ENCODE measurements around the gene SLCO4A1. TPM values are rescaled to one million over a fixed set of nuclear protein-coding genes. Genes with fewer than 3 reads are reported as not detected.

The SLCO4A1 gene
- total RNA-seq, 1 experiment from 2014 or later = 27.0 TPM

DNA sequence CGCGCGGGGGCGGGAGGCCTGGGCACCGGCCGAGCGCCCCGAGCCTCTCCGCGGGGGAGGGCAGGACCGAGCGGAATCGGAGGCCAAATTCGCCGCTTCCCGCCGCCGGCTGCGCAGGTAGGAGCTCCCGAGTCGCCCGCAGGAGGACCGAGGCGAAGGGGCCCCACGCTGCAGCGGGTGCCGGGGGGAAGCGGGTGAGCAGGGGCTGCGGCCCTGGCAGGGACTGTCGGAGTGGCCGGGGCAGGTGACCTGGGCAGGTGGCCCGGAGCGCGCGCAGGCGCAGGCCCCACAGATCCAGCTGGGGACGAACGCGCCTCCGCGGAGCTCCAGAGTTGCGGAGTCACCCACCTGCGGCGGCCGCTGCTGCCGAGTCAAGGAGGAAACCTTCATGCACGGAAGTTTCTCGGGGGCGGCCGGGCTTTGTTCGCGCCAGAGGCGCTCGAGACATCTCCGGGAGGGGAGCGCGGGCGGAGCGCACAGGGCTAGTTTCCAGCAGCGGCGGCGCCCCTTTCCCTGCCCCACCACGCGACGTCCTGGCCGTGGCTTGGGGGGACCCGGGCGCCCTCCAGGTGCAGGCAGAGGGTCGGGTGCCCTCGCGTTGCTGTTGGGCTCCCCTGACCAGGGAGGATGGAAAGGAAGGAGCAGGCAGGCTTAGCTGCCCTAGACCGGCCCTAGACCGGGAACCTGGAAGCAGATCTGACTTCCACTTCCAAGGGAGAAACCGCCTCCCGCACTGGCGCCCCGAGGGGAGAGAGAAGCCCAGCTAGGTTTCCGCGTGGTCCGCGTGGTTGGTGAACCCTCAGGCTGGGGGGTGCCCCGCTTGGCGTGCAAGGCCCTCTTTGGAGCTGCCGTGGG lies 590 bp downstream of the SLCO4A1 start:
- POLR2A ChIA-PET = interaction anchor here (0.7 to 4.6 kb wide), 25 partner anchors 9 to 285 kb away, joined by 3 to 100 read pairs (median 5); partner anchors contain the start of genes CABLES2, MRGBP and RPS21
- DNase-seq (ENCODE audit: unreplicated experiment) = peak; percentile 23
- H3K36me3 Mint-ChIP-seq (ENCODE audit: insufficient read depth, unreplicated experiment) = no peaks in the 10 kb centered on the region

DNA sequence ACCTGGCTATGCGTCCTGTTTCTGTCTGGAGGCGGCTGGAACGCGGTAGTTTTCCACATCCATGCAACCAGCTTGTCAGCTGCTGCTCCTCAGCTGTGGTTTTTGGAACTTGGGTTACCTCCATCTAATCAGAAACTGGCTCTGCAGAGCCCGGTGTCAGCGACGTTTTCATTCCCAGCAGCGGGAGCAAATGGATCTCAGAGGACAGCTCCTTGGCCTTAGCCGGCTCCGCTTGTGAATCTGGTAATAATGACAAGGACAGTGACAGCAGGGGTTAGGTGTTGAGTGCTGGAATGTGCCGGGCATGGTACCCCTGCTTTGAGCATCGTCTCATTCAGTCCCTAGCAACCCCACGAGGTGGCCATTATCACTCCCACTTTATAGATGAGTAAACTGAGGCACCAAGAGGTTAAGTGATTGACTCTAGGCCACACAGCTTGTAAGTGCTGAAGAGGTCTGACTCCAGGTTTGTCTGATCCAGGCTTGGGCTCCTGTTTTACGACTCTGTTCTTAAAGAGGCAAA lies 1.3 kb downstream of the SLCO4A1 start:
- H3K9me3 Mint-ChIP-seq (ENCODE audit: unreplicated experiment) = no peaks in the 10 kb centered on the region
- no peaks in the 10 kb centered on the region for H3K27me3 Mint-ChIP-seq (ENCODE audit: insufficient read depth, unreplicated experiment)
- TF ChIP-seq, protein P1, sequence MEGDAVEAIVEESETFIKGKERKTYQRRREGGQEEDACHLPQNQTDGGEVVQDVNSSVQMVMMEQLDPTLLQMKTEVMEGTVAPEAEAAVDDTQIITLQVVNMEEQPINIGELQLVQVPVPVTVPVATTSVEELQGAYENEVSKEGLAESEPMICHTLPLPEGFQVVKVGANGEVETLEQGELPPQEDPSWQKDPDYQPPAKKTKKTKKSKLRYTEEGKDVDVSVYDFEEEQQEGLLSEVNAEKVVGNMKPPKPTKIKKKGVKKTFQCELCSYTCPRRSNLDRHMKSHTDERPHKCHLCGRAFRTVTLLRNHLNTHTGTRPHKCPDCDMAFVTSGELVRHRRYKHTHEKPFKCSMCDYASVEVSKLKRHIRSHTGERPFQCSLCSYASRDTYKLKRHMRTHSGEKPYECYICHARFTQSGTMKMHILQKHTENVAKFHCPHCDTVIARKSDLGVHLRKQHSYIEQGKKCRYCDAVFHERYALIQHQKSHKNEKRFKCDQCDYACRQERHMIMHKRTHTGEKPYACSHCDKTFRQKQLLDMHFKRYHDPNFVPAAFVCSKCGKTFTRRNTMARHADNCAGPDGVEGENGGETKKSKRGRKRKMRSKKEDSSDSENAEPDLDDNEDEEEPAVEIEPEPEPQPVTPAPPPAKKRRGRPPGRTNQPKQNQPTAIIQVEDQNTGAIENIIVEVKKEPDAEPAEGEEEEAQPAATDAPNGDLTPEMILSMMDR (IDR thresholded peaks at IDR 0.05; ENCODE audit: unreplicated experiment) = no peak
- intact Hi-C loops (cut with micrococcal nuclease) = no loop called here
- CTCF ChIA-PET = interaction anchor here (0.6 to 3.0 kb wide), 9 partner anchors 8 to 1330 kb away, joined by 3 to 17 read pairs (median 4); no protein-coding TSS in a partner anchor
- H3K4me1 Mint-ChIP-seq (ENCODE audit: insufficient read depth, unreplicated experiment) = peaks cover 8% of the 10 kb centered on the region
- POLR2A ChIA-PET = interaction anchor here (0.7 to 4.6 kb wide), 14 partner anchors 9 to 286 kb away, joined by 3 to 100 read pairs (median 4); partner anchors contain the start of gene MRGBP
- peaks cover 5% of the 10 kb centered on the region for H3K36me3 Mint-ChIP-seq (ENCODE audit: insufficient read depth, unreplicated experiment)
- H3K4me3 Mint-ChIP-seq (ENCODE audit: unreplicated experiment) = peak overlapping the region; percentile 72
- DNase-seq (ENCODE audit: unreplicated experiment) = no peak
- no peak overlapping the region for H3K27ac Mint-ChIP-seq (ENCODE audit: low read depth, unreplicated experiment)
- TSS peak; percentile 43 for BruUV-seq (replicated peaks)

More for the DNA sequence above, 590 bp downstream of the SLCO4A1 start:
- peaks cover 8% of the 10 kb centered on the region for H3K4me1 Mint-ChIP-seq (ENCODE audit: insufficient read depth, unreplicated experiment)
- no peaks in the 10 kb centered on the region for H3K27me3 Mint-ChIP-seq (ENCODE audit: insufficient read depth, unreplicated experiment)
- H3K9me3 Mint-ChIP-seq (ENCODE audit: unreplicated experiment) = no peaks in the 10 kb centered on the region
- peak overlapping the region; percentile 72 for H3K4me3 Mint-ChIP-seq (ENCODE audit: unreplicated experiment)
- no TSS peak for BruUV-seq (replicated peaks)
- CTCF ChIA-PET = interaction anchor here (0.6 to 3.0 kb wide), 14 partner anchors 9 to 1429 kb away, joined by 3 to 17 read pairs (median 3); no protein-coding TSS in a partner anchor
- intact Hi-C loops (cut with micrococcal nuclease) = no loop called here
- TF ChIP-seq, protein P1 (IDR thresholded peaks at IDR 0.05; ENCODE audit: unreplicated experiment) = no peak
- no peak overlapping the region for H3K27ac Mint-ChIP-seq (ENCODE audit: low read depth, unreplicated experiment)

DNA sequence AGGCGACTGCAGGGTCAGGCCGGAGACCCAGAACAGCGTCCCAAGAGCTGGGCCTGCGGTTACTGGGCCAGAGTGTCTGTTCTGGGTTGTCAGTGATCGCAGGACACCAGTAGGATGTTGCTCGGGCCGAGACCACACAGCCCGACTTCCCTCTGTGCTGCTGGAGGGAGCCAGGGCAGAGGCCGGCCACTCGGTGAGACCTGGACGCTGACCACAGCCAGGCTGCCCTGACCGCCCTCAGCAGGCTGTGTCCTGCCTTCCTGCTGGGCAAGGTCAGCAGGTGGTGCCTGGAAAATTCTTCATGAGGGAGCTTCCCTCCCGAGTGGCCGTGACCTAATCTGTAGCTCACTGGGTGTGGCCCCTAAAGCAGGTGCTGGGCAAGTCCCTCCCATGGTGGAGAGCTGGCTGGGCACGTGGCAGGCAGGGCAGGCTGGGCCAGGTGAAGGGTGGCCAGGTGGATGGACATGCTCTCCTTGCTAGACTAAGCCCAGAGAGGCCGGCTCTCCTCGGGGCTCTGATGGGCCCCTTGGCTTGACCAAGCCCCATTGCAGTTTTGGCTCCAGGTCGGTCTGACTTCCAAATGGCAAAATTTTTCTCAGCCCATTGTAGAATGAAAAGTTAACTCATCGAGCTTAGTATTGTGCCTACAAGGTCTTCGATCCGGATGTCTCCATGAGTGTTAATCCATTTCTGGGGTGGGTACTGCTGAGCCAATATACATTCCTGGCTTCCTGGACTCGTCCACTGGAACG lies 1.9 kb downstream of the SLCO4A1 start:
- POLR2A ChIA-PET = interaction anchor here (0.6 to 4.6 kb wide), 12 partner anchors 8 to 217 kb away, joined by 3 to 100 read pairs (median 4); partner anchors contain the start of genes MRGBP and RBBP8NL
- Mint-ChIP-seq H3K27me3 (ENCODE audit: insufficient read depth, unreplicated experiment) (no peaks in the 10 kb centered on the region), H3K4me1 (ENCODE audit: insufficient read depth, unreplicated experiment) (peaks cover 8% of the 10 kb centered on the region), H3K36me3 (ENCODE audit: insufficient read depth, unreplicated experiment) (peaks cover 6% of the 10 kb centered on the region), H3K9me3 (ENCODE audit: unreplicated experiment) (no peaks in the 10 kb centered on the region), H3K27ac (ENCODE audit: low read depth, unreplicated experiment) (no peak overlapping the region), H3K4me3 (ENCODE audit: unreplicated experiment) (peak overlapping the region; percentile 72)
- BruUV-seq (replicated peaks) = no TSS peak
- no peak for DNase-seq (ENCODE audit: unreplicated experiment)
- CTCF ChIA-PET = interaction anchor here (0.6 to 3.0 kb wide), 11 partner anchors 8 to 1329 kb away, joined by 3 to 17 read pairs (median 3); no protein-coding TSS in a partner anchor
- intact Hi-C loops (cut with micrococcal nuclease) = no loop called here
- TF ChIP-seq, protein P1 (IDR thresholded peaks at IDR 0.05; ENCODE audit: unreplicated experiment) = no peak
